HEK293 (cell line): ENCODE measurements around the gene LYSMD2.

Experiments
- CTCF ChIA-PET: fragments of 350-600 bp; formaldehyde crosslinking; extraction: SDS; loops from one replicate; lab custom pipeline; 2021; ENCODE audit warnings: antibody characterized with exemption; lab: Yijun Ruan, JAX
- POLR2A ChIA-PET: fragments of 300-600 bp; formaldehyde crosslinking; extraction: SDS; loops from one replicate; lab custom pipeline; 2020; ENCODE audit warnings: antibody characterized with exemption, inconsistent platforms; lab: Yijun Ruan, JAX
- H3K27ac ChIP-seq: fragments of 200-500 bp; sonication (Bioruptor generic); 2 replicates; pipeline ENCODE4 v1.5.1; 2014; ENCODE audit warnings: low read depth, low read length, control low read depth, inconsistent platforms; ENCODE audit errors: extremely low read depth
- H3K36me3 ChIP-seq, 2 experiments: fragments of 200-500 bp in 1 of 2; sonication (Bioruptor generic) in 1 of 2; 1 replicate in 1 of 2; 2 replicates in 1 of 2; pipeline ENCODE4 v1.5.1; 2014 to 2017; ENCODE audit warnings: inconsistent platforms in 2 of 2, low read length in 2 of 2; ENCODE audit not compliant: control insufficient read depth in 2 of 2, insufficient read depth in 1 of 2
- H3K4me1 ChIP-seq: fragments of 200-500 bp; sonication (Bioruptor generic); 2 replicates; pipeline ENCODE4 v1.5.1; 2014; ENCODE audit warnings: mild to moderate bottlenecking, low read length, inconsistent platforms; ENCODE audit not compliant: control insufficient read depth, insufficient read depth
- H3K4me3 ChIP-seq: 2 replicates; pipeline ENCODE4 v1.5.1; 2011; ENCODE audit warnings: low read depth, mild to moderate bottlenecking, control low read depth, low read length, moderate library complexity
- H3K9me3 ChIP-seq: fragments of 200-500 bp; sonication (Bioruptor generic); 2 replicates; pipeline ENCODE4 v1.5.1; 2014; ENCODE audit warnings: low read depth, low read length, inconsistent platforms; ENCODE audit not compliant: control insufficient read depth, insufficient read depth
- BCL11A ChIP-seq: fragments of 450-650 bp; formaldehyde crosslinking; IDR thresholded peaks from 2 replicates; pipeline ENCODE4 v1.5.1; 2016; ENCODE audit warnings: low read depth, missing biosample characterization, missing genetic modification characterization
- BCL6B ChIP-seq: fragments of 450-650 bp; formaldehyde crosslinking; IDR thresholded peaks from 2 replicates; pipeline ENCODE4 v1.5.1; 2017; ENCODE audit warnings: missing biosample characterization, missing genetic modification characterization
- FEZF1 ChIP-seq: fragments of 450-650 bp; formaldehyde crosslinking; IDR thresholded peaks from 2 replicates; pipeline ENCODE4 v1.5.1; 2016; ENCODE audit warnings: missing biosample characterization, missing genetic modification characterization
- MZF1 ChIP-seq: fragments of 450-650 bp; formaldehyde crosslinking; IDR thresholded peaks from 2 replicates; pipeline ENCODE4 v1.5.1; 2017; ENCODE audit warnings: missing biosample characterization, missing genetic modification characterization, borderline replicate concordance
- PRDM2 ChIP-seq: fragments of 450-650 bp; formaldehyde crosslinking; IDR thresholded peaks from 2 replicates; pipeline ENCODE4 v1.5.1; 2016; ENCODE audit warnings: missing biosample characterization, missing genetic modification characterization, borderline replicate concordance
- SALL2 ChIP-seq: fragments of 450-650 bp; formaldehyde crosslinking; IDR thresholded peaks from 2 replicates; pipeline ENCODE4 v1.5.0; 2017; ENCODE audit warnings: missing biosample characterization, mild to moderate bottlenecking, missing genetic modification characterization, borderline replicate concordance
- TRIM28 ChIP-seq: IDR thresholded peaks from 2 replicates; pipeline ENCODE4 v1.6.1; 2011; ENCODE audit warnings: low read length, control low read depth, borderline replicate concordance
- ZBTB1 ChIP-seq: fragments of 450-650 bp; formaldehyde crosslinking; IDR thresholded peaks from 2 replicates; pipeline ENCODE4 v1.5.1; 2016; ENCODE audit warnings: missing biosample characterization, missing genetic modification characterization
- ZFHX2 ChIP-seq: fragments of 450-650 bp; formaldehyde crosslinking; conservative IDR thresholded peaks from 2 replicates; pipeline ENCODE4 v1.5.1; 2016; ENCODE audit warnings: missing biosample characterization, missing genetic modification characterization
- ZNF138 ChIP-seq: fragments of 450-650 bp; formaldehyde crosslinking; IDR thresholded peaks from 2 replicates; pipeline ENCODE4 v1.5.1; 2016; ENCODE audit warnings: missing biosample characterization, missing genetic modification characterization, borderline replicate concordance
- ZNF16 ChIP-seq: fragments of 450-650 bp; formaldehyde crosslinking; IDR thresholded peaks from 2 replicates; pipeline ENCODE4 v1.5.1; 2016; ENCODE audit warnings: low read depth, missing biosample characterization, missing genetic modification characterization
- ZNF211 ChIP-seq: fragments of 450-650 bp; formaldehyde crosslinking; IDR thresholded peaks from 2 replicates; pipeline ENCODE4 v1.5.1; 2016; ENCODE audit warnings: low read depth, missing biosample characterization, missing genetic modification characterization
- ZNF24 ChIP-seq: fragments of 450-650 bp; formaldehyde crosslinking; IDR thresholded peaks from 2 replicates; pipeline ENCODE4 v1.5.1; 2016; ENCODE audit warnings: missing biosample characterization, missing genetic modification characterization
- ZNF37A ChIP-seq: fragments of 450-650 bp; IDR thresholded peaks from 2 replicates; pipeline ENCODE4 v1.5.1; 2018; ENCODE audit warnings: missing biosample characterization, missing genetic modification characterization
- ZNF518A ChIP-seq: fragments of 450-650 bp; formaldehyde crosslinking; conservative IDR thresholded peaks from 2 replicates; pipeline ENCODE4 v1.5.1; 2016; ENCODE audit warnings: low read depth, missing biosample characterization, missing genetic modification characterization
- ZNF558 ChIP-seq: fragments of 450-650 bp; formaldehyde crosslinking; IDR thresholded peaks from 2 replicates; pipeline ENCODE4 v1.5.1; 2016; ENCODE audit warnings: missing biosample characterization, missing genetic modification characterization
- ZNF596 ChIP-seq: fragments of 450-650 bp; IDR thresholded peaks from 2 replicates; pipeline ENCODE4 v1.5.0; 2018; ENCODE audit warnings: missing biosample characterization, mild to moderate bottlenecking, missing genetic modification characterization, moderate library complexity
- ZNF621 ChIP-seq: fragments of 450-650 bp; formaldehyde crosslinking; IDR thresholded peaks from 2 replicates; pipeline ENCODE4 v1.5.1; 2017; ENCODE audit warnings: missing biosample characterization, missing genetic modification characterization
- ZNF658 ChIP-seq: fragments of 450-650 bp; formaldehyde crosslinking; IDR thresholded peaks from 2 replicates; pipeline ENCODE4; 2016; ENCODE audit warnings: missing biosample characterization, missing genetic modification characterization
- ZNF704 ChIP-seq: fragments of 450-650 bp; formaldehyde crosslinking; IDR thresholded peaks from 2 replicates; pipeline ENCODE4 v1.5.1; 2016; ENCODE audit warnings: missing biosample characterization, missing genetic modification characterization
- ZNF707 ChIP-seq: fragments of 450-650 bp; formaldehyde crosslinking; IDR thresholded peaks from 2 replicates; pipeline ENCODE4 v1.5.1; 2016; ENCODE audit warnings: missing biosample characterization, missing genetic modification characterization
- ZSCAN16 ChIP-seq: fragments of 450-650 bp; formaldehyde crosslinking; IDR thresholded peaks from 2 replicates; pipeline ENCODE4 v1.5.1; 2016; ENCODE audit warnings: missing biosample characterization, missing genetic modification characterization

Gene LYSMD2

GRCh38 chr15:51688863-51689262 lies 48.6 kb downstream of the LYSMD2 start (continued):
- TF ChIP-seq BCL6B (no peak), ZFHX2 (tag by site-specific recombination) (no peak), ZNF704 (tag by site-specific recombination) (no peak), ZNF138 (tag by site-specific recombination) (no peak), ZNF37A (tag by site-specific recombination) (no peak), ZNF596 (tag by site-specific recombination) (no peak), ZNF518A (tag by site-specific recombination) (no peak), ZNF24 (tag by site-specific recombination) (no peak), FEZF1 (tag by site-specific recombination) (no peak), ZNF621 (tag by site-specific recombination) (no peak)

- H3K27ac ChIP-seq: no peak overlapping the region
- H3K36me3 ChIP-seq: no peaks in the 10 kb centered on the region
- H3K4me1 ChIP-seq: no peaks in the 10 kb centered on the region
- TF ChIP-seq MZF1 (tag by site-specific recombination): no peak
- TF ChIP-seq SALL2 (tag by site-specific recombination): no peak
- no peak for TF ChIP-seq ZNF211 (tag by site-specific recombination)
- TF ChIP-seq PRDM2 (tag by site-specific recombination): no peak
- no peak for TF ChIP-seq ZSCAN16 (tag by site-specific recombination)
- TF ChIP-seq BCL11A: no peak
- TF ChIP-seq TRIM28: no peak
- no peak for TF ChIP-seq ZNF658 (tag by site-specific recombination)
- no peak for TF ChIP-seq ZNF16
- TF ChIP-seq ZNF558 (tag by site-specific recombination): no peak
- no peak for TF ChIP-seq ZBTB1 (tag by site-specific recombination)
- TF ChIP-seq ZNF707 (tag by site-specific recombination): no peak
- TF ChIP-seq, all 188 proteins: peak for 0
- Histone ChIP-seq H3K9me3 (no peaks in the 10 kb centered on the region), H3K4me3 (no peak overlapping the region)
- ChIA-PET POLR2A (no interaction called here), CTCF (interaction anchor here (0.5 to 1.9 kb wide), 2 partner anchors 88 to 170 kb away, joined by 3 to 5 read pairs; no protein-coding TSS in a partner anchor)
These were observed 49.9 kb downstream of the LYSMD2 start for GRCh38 chr15:51687565-51687964.
